HG02973 (cell line): ENCODE measurements around the gene MYPOP.
"Not testable (repeated sequence)": the region's sequence is repeated elsewhere in the genome, so short reads cannot be mapped to it uniquely, and the experiment has no call there.

Experiments
- ATAC-seq: cut with Tn5 transposase; IDR thresholded peaks from one replicate; pipeline ENCODE4 v1.9.1; 2021; ENCODE audit warnings: moderate library complexity; ENCODE audit not compliant: unreplicated experiment

The MYPOP gene

GRCh38 chr19:45884682-45885555 is 17.5 kb downstream of the MYPOP start:
- no peak for ATAC-seq

DNA sequence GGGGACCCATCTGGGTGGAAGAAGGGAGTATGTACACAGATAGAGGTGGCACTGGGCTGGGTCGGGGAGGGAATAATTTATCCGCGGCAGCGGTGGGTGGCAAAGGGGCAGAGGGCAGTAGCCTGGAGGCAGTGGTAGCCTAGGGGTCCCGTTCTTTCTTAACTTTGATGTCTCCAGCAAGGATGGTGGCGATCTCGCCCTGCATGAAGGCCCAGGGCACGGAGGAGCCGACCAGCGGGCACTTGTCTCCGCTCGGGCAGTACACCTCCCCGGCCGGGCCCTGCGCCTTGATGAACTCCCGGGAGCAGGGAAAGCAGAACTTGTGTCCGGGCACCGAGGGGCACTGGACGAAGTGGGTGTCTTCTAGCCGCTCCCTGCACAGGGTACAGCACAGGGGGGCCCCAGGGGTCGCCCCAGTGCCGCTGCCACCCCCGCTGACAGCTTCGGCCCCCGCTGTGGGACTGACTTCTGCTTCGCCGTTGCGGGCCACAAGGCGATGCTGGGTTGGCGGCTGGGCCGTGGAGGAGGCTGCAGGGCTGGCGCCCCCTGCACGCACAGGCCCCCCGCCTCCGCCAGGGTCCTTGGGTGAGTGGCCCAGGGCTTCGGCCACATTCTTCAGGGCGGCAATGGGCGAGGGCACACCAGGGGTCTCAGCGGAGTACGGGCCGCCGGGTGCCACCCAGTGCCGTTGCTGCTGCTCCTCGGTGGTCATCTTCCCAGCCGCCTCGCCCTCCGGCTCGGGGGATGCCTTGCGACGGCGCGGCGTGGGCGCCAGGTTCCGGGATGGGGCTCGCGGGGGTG is 18.3 kb downstream of the MYPOP start:
- no peak for ATAC-seq

DNA sequence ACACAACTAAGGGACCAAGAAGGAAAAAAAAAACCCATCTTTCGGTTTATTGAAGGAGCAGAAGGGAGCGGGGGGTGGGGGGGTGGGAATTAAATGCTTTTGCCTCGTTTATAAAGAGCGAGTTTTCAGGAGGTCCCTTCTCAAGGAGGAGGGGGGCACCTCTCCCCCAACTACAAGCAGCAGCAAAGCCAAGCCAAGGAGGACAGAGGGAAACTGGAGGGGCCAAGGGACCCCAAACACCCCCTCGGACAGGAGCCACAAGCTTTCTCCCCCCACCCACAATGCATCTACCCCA is 18.9 kb downstream of the MYPOP start:
- ATAC-seq = no peak

DNA sequence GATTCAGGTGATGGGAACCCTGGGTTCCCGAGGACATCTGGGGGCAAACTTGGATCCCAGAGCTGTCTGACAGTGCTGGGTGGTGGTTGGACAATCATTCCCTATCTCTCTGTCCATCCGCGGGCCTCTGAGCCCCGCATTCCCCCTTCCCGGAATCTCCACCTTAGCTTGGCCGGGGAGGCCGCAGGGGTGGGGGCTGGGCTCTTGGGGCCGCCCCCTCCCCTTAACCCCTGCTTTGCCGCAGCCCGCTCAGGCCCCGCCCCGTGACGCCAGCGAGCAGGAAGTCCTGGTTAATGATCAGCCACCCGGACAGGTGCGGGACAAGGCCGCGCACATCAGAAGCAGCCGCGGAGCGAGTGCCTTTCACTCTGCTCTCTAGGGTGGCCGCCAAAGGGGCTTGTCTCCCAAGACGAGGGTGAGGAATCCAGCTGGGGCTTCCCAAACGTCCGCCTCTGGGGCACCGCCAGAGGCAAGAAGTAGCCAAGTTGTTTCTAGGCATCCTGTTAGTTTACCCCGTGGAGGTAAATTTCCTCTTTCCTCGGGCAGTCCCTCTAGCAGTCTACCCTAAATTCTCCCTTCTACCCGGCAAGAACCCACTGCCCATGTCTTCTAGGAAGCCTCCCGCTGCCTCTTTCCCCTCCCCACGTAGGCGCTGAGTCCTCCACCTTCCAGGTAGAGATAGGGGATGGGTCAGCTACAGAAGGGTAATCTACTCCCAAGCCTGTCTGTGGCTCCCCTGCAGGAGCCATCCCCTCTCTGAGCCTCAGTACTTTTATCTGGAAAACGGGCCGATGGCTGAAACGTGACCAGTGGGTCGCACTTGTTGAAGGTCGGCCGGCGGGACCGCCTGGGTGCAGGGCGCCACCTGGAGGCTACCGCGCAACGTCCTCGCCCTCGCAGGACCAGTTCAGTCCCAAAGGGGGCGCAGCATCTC is 19.5 kb downstream of the MYPOP start:
- ATAC-seq = no peak

- no peak for ATAC-seq
Observed at GRCh38 chr19:45881909-45882528, 20.4 kb downstream of the MYPOP start.

GRCh38 chr19:45881082-45881908 is 21.1 kb downstream of the MYPOP start:
- ATAC-seq = no peak

GRCh38 chr19:45879971-45880370 is 22.4 kb downstream of the MYPOP start:
- no peak for ATAC-seq

- no peak for ATAC-seq
Observed at GRCh38 chr19:45879055-45879454, 23.4 kb downstream of the MYPOP start.

- no peak for ATAC-seq
Observed at GRCh38 chr19:45878043-45878794, 24.2 kb downstream of the MYPOP start.

DNA sequence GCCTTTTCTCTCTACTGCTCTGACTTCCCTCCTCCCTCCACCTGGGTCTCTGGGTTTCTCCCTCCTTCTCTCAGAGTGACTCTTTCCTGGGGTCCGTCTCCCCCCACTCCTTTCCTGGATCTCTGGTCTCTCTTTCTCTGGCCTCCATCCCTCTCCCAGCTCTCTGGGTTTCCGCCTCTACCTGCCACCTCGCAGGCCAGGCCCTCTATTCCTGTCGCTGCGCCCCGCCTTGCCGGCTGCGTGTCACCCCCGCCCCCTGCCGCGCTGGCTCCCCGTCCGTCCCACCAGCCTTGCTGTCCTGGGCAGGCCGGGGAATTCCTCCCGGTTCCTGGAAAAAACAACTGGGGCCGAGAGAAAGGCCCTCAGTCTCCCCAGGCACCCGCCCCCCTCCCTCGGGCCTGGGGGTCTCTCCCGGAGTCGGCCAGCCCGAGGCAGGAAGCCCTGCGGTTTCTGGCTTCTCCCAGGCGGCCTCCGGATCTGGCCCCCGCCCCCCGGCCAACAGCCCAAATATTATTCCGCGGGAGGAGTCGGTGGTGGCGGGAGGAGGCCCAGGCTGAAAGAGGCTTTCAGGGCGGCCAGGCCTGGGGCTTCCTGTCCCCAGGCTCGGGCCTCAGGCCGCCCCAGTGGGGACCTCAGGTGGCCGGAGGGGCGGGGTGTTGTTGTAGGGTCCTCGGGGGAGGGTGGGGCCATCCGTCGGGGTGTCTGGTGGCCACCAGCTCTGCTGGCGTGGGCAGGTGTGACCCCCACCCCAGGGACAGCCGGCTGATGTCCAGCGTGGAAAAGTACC is 25.8 kb downstream of the MYPOP start:
- no peak for ATAC-seq

- no peak for ATAC-seq
Observed at GRCh38 chr19:45876161-45876410, 26.3 kb downstream of the MYPOP start.

GRCh38 chr19:45874620-45874966 is 27.8 kb downstream of the MYPOP start:
- ATAC-seq = no peak

GRCh38 chr19:45873219-45873772 is 29.1 kb downstream of the MYPOP start:
- no peak for ATAC-seq

GRCh38 chr19:45872095-45872919 is 30.1 kb downstream of the MYPOP start:
- ATAC-seq = no peak

- ATAC-seq = no peak
Observed at GRCh38 chr19:45870798-45871197, 31.6 kb downstream of the MYPOP start.

DNA sequence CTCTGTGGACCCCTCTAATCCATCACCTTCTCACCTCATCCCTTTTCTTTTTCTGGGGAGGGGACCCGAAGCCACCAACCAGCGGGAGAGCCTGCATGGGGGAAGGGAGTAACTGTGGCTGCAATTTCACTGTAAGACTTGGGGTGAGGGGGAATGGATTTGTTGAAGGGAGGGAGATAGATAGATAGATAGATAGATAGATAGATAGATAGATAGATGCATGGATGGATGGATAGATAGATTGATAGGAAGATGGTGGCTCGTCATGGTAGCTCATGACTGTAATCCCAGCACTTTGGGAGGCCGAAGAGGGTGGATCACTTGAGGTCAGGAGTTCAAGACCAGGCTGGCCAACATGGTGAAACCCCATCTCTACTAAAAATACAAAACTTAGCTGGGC is 35.2 kb downstream of the MYPOP start:
- not testable (repeated sequence) for ATAC-seq

DNA sequence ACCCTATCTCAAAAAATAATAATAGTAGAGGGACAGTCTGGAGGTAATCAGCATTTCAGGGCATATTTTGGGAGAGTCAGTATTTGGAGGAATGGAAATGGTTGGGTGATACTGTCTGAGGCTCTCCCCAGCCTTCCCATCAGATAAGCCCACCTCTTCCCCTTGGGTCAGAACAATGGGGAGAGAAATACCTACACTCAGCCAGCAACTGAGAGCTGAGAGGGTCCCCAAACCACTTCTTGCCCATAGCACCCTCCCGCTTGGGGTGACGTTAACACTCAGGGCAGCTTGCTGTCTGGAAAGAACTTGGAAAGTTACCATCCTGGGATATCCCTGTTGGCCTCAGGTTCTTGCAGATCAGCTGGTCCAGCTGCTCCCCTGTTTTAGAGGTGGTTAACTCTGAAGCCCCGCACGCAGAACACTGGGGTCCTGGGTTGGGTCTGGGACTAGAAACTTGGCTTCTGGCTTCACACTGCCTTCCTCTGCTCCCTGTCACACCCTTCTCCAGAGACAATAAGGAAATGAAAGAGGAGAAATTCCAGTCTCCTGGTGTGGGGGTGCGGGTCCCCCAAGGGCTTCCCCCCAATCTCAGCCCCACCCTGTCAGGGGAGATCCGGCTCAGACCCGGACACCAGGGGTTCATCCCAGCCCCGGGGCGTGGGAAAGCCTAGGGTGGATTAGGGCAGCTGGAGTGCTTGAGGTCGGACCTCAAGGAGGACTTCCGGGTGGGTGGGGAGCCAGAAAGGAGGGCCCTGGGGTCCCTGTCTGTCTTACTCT is 35.8 kb downstream of the MYPOP start:
- ATAC-seq = no peak
